BJ (cell line): ENCODE results near the gene AGA. TPM values are rescaled to one million over a fixed set of nuclear protein-coding genes. Genes with fewer than 3 reads are reported as not detected.

Experiments used
- CTCF ChIA-PET: fragments of 350-600 bp; formaldehyde crosslinking; extraction: SDS; loops from one replicate; lab custom pipeline; 2021; ENCODE audit warnings: antibody characterized with exemption, inconsistent platforms; lab: Yijun Ruan, JAX
- POLR2A ChIA-PET: fragments of 300-600 bp; sonication (Branson Sonifier 250); formaldehyde crosslinking; extraction: SDS; loops from one replicate; lab custom pipeline; 2021; ENCODE audit warnings: antibody characterized with exemption; lab: Charles Lee
- DNase-seq: peaks from one replicate; pipeline ENCODE4 v3.0.0-alpha.2; 2011; ENCODE audit warnings: low read depth
- H3K27me3 ChIP-seq: 2 replicates; pipeline ENCODE4 v1.6.0; 2011; ENCODE audit warnings: low read length; ENCODE audit not compliant: control insufficient read depth, insufficient read depth
- H3K36me3 ChIP-seq: 2 replicates; pipeline ENCODE4 v1.5.1; 2011; ENCODE audit warnings: low read length; ENCODE audit not compliant: control insufficient read depth, insufficient read depth
- H3K4me3 ChIP-seq: 2 replicates; pipeline ENCODE4 v1.5.1; 2011; ENCODE audit warnings: low read depth, mild to moderate bottlenecking, control low read depth, low read length
- CTCF ChIP-seq: IDR thresholded peaks from 2 replicates; pipeline ENCODE4 v1.5.1; 2011; ENCODE audit warnings: low read depth, mild to moderate bottlenecking, control low read depth, inconsistent platforms, low read length, moderate library complexity; ENCODE audit not compliant: insufficient read depth
- polyA plus RNA-seq: library from polyadenylated mRNA; depleted of rRNA; stranded (reverse); fragments of >200 nt; gene quantifications from 2 replicates; pipeline ENCODE4 v1.2.3, GENCODE V29; 2011

The AGA gene
- polyA plus RNA-seq, 1 experiment, result 102 TPM

DNA sequence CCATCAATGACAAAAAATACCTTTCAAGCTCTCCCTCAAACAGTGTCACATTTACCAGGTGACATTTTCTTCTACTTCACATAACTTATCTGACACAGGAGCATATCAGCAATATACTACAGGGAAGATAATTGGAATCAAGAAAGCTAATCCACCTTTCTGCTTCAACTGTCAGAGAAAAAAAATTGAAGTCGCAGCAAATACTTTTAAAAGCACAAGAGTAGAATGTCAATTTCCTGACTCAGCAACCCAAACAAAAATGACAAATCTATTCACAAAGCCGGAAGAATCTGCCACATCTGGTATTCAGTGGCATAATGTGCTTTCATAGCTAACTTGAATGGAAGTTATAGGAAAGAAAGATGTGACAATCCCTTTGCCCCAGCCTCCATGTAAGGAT, 36.7 kb downstream of the AGA start:
- Histone ChIP-seq H3K36me3 (no peaks in the 10 kb centered on the region), H3K27me3 (no peaks in the 10 kb centered on the region), H3K4me3 (no peak overlapping the region)
- TF ChIP-seq CTCF, result no peak
- CTCF ChIA-PET, result no interaction called here
- DNase-seq, result no peak
- POLR2A ChIA-PET, result no interaction called here

- Histone ChIP-seq H3K36me3 (no peaks in the 10 kb centered on the region), H3K4me3 (no peak overlapping the region), H3K27me3 (no peaks in the 10 kb centered on the region)
- DNase-seq, result no peak
- no peak for TF ChIP-seq CTCF
- POLR2A ChIA-PET, result no interaction called here
- CTCF ChIA-PET, result interaction anchor here (1.1 kb wide), 1 partner anchor 30 kb away, joined by 4 read pairs; no protein-coding TSS in a partner anchor
These were observed 37.3 kb downstream of the AGA start for GRCh38 chr4:177404986-177405385.

DNA sequence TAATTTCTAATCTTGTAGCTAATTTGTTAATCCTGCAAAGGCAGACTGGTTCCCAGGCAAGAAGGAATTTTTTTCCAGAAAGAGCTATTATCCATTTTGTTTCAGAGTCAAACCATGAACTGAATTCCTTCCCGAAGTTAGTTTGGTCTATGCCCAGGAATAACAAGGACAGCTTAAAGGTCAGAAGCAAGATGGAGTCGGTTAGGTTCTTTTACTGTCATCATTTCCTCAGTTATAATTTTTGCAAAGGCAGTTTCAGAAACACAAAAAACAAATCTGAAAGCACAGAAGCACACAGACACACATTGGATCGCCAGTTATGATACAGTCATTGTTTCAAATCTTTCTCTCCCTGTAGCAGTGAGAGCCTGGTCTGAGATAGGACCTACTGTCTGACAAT, 37.9 kb downstream of the AGA start:
- no peak for TF ChIP-seq CTCF
- H3K36me3 ChIP-seq, result no peaks in the 10 kb centered on the region
- CTCF ChIA-PET, result interaction anchor here (1.1 to 1.3 kb wide), 2 partner anchors 9 to 30 kb away, joined by 3 to 4 read pairs; no protein-coding TSS in a partner anchor
- no peaks in the 10 kb centered on the region for H3K27me3 ChIP-seq
- no peak for DNase-seq
- no peak overlapping the region for H3K4me3 ChIP-seq
- POLR2A ChIA-PET, result no interaction called here

GRCh38 chr4:177403746-177404145, 38.5 kb downstream of the AGA start:
- Histone ChIP-seq H3K36me3 (no peaks in the 10 kb centered on the region), H3K27me3 (no peaks in the 10 kb centered on the region), H3K4me3 (no peak overlapping the region)
- ChIA-PET CTCF (interaction anchor here (0.8 to 1.3 kb wide), 3 partner anchors 9 to 31 kb away, joined by 3 to 4 read pairs (median 3); no protein-coding TSS in a partner anchor), POLR2A (no interaction called here)
- no peak for DNase-seq
- no peak for TF ChIP-seq CTCF

DNA sequence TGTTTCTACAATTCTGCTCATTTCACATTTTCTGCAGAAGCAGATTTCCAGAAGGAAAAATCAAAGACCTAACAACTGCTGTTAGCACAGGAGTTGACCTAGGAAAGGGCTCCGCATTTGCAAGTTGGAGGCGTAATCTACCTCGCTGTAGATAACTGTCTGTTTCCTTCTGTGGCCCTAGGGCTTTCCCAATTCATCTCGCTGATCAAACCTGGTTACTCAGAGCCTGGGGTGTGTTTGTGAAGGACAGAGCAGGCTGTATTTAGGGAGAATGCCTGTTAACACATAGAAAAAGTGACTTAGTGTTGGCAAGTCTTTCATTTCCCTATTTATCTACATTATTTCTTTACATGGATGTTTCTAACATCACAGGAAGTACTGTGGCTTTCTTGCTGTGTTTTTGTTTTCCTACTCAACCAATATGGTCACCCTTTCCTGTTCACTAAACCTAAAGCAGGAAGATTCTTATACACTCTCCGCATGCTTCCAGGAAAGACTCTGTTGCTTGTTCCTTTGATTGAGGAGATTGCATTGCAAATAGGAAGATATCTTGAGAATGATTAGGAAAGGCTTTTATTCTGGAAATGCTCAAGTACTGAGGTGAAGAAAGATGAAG, 40.5 kb downstream of the AGA start:
- TF ChIP-seq CTCF, result no peak

More for the DNA sequence above, 40.5 kb downstream of the AGA start:
- Histone ChIP-seq H3K27me3 (no peaks in the 10 kb centered on the region), H3K36me3 (no peaks in the 10 kb centered on the region), H3K4me3 (no peak overlapping the region)
- ChIA-PET POLR2A (no interaction called here), CTCF (no interaction called here)
- DNase-seq, result no peak
